Measurements from ENCODE around the gene SYNE1. TPM values are rescaled to one million over a fixed set of nuclear protein-coding genes. Genes with fewer than 3 reads are reported as not detected.

SYNE1 gene
- total RNA-seq, 1 donor from 2014 or later = 6.0 TPM

DNA sequence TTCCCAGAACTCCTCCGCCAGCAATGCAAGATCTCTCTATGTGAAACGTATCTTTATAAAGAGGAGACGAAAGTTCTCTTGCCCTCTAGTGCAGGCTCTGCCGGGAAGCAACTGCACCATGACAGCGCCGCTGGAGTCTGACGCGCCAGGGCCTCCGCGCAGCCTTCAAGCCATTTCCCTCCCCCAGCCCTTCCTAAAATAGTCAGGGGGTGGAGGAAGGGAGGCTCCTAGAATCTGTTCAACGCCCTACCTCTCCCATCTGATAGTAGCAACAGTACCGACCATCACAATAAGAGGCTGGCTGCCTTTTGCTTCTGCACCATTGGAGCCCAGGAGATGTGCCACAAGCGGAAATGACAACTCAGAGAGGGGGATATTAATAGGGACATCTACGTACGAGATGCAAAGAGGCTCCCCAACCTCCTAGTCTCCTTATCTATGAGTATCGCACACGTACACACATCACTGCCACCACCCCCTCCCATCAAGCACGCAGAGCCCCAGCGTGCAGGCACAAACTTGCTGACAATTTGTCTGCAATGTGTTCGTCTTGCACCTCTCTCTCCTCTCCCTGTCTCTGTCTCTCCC lies 1.0 kb downstream of the SYNE1 start:
- peaks cover 24% of the 10 kb centered on the region for H3K27me3 Mint-ChIP-seq (ENCODE audit: insufficient read depth, low read depth)
- no peak overlapping the region for H3K27ac Mint-ChIP-seq

DNA sequence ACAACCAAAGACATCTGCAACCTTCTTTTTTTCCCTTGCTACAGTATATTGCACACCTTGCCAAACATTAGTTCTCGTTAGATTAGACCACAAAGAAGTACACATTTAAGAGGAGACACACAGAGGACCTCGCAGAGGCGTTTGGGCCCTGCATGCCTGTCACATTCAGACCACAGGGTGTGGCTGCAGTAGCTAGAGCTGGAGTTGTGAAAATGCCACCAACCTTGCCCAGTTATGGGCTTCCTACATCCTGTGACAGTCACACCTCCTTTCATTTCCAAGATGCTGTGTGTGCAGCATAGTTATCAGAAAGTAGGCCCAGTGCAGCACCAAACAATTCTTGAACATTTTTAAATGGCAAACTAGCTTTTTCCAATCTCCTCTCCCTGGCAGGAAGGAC lies 2.4 kb downstream of the SYNE1 start:
- no peak overlapping the region for H3K4me2 ChIP-seq

More for the DNA sequence above, 1.0 kb downstream of the SYNE1 start:
- DNase-seq (ENCODE audit: low spot score) = peak; percentile 51
- Mint-ChIP-seq H3K9me3 (peaks cover 3% of the 10 kb centered on the region), H3K36me3 (no peaks in the 10 kb centered on the region), H3K4me3 (peak overlapping the region; percentile 92), H3K4me1 (peaks cover 7% of the 10 kb centered on the region)
- Histone ChIP-seq H3K4me3 (peak overlapping the region; percentile 68), H3K27ac (no peak overlapping the region), H3F3A (ENCODE audit: low read depth) (peaks cover 12% of the 10 kb centered on the region), H2AFZ (replicated peaks) (peak overlapping the region; percentile 96), H3K36me3 (no peaks in the 10 kb centered on the region), H3K9me3 (ENCODE audit: low read depth) (no peaks in the 10 kb centered on the region), H3K4me1 (no peaks in the 10 kb centered on the region), H4K20me1 (ENCODE audit: low read depth) (peaks cover 5% of the 10 kb centered on the region), H3K79me2 (ENCODE audit: low read depth) (no peaks in the 10 kb centered on the region), H3K27me3 (peaks cover 60% of the 10 kb centered on the region), H3K9ac (no peak overlapping the region), H3K4me2 (peak overlapping the region; percentile 99)
- TF ChIP-seq EZH2phosphoT487 (IDR thresholded peaks at IDR 0.05) = no peak
- TF ChIP-seq, protein P1, sequence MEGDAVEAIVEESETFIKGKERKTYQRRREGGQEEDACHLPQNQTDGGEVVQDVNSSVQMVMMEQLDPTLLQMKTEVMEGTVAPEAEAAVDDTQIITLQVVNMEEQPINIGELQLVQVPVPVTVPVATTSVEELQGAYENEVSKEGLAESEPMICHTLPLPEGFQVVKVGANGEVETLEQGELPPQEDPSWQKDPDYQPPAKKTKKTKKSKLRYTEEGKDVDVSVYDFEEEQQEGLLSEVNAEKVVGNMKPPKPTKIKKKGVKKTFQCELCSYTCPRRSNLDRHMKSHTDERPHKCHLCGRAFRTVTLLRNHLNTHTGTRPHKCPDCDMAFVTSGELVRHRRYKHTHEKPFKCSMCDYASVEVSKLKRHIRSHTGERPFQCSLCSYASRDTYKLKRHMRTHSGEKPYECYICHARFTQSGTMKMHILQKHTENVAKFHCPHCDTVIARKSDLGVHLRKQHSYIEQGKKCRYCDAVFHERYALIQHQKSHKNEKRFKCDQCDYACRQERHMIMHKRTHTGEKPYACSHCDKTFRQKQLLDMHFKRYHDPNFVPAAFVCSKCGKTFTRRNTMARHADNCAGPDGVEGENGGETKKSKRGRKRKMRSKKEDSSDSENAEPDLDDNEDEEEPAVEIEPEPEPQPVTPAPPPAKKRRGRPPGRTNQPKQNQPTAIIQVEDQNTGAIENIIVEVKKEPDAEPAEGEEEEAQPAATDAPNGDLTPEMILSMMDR (IDR thresholded peaks at IDR 0.05) = no peak

DNA sequence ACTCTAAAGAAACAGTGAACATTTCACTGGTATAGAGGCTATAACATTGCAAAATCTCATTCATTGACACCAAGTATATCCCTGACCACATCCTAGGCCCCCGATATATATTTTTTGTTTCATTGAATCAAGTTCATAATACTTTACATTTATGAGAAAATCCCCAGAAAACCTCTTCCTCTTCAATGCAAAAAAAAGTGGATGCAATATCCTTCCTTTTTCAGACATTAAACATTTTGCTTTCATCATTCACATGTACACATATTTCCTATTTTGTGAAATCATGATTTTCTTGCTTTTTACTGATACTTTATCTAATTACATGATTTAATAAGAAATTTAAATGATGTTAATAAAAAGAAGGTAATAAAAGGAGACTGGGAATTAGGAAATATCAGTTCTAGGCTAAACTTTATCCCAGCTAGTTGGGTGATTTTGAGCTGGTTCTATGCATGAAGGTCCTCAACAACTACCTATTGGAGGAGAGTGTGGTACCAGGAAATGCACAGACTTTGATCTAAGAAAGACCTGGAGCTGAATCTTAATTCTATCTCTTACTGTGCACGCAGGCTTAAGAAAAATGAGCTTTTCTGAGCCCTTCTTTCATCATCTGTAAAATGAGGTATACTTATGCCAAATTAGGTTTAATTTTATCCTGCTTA lies 4.9 kb downstream of the SYNE1 start:
- no peak overlapping the region for H3K4me3 ChIP-seq
- no peaks in the 10 kb centered on the region for H3K9me3 ChIP-seq (ENCODE audit: low read depth)
- H3K27ac Mint-ChIP-seq = no peak overlapping the region
- H2AFZ ChIP-seq (replicated peaks) = no peak overlapping the region
- H3K4me2 ChIP-seq = no peak overlapping the region
- H3K4me1 Mint-ChIP-seq = peaks cover 7% of the 10 kb centered on the region
- no peaks in the 10 kb centered on the region for H3K4me1 ChIP-seq
- no peaks in the 10 kb centered on the region for H4K20me1 ChIP-seq (ENCODE audit: low read depth)
- no peak overlapping the region for H3K4me3 Mint-ChIP-seq
- H3K79me2 ChIP-seq (ENCODE audit: low read depth) = no peaks in the 10 kb centered on the region
- H3K27me3 Mint-ChIP-seq (ENCODE audit: insufficient read depth, low read depth) = peaks cover 14% of the 10 kb centered on the region
- H3K9ac ChIP-seq = no peak overlapping the region
- H3K36me3 ChIP-seq = no peaks in the 10 kb centered on the region
- DNase-seq (ENCODE audit: low spot score) = no peak
- peaks cover 40% of the 10 kb centered on the region for H3K27me3 ChIP-seq
- H3F3A ChIP-seq (ENCODE audit: low read depth) = peaks cover 12% of the 10 kb centered on the region
- no peaks in the 10 kb centered on the region for H3K9me3 Mint-ChIP-seq
- H3K36me3 Mint-ChIP-seq = no peaks in the 10 kb centered on the region
- TF ChIP-seq EZH2phosphoT487 (IDR thresholded peaks at IDR 0.05) = no peak
- TF ChIP-seq, protein P1 (IDR thresholded peaks at IDR 0.05) = no peak
- TF ChIP-seq EZH2 (IDR thresholded peaks at IDR 0.05) = no peak
- no peak overlapping the region for H3K27ac ChIP-seq

More for the DNA sequence above, 2.4 kb downstream of the SYNE1 start:
- Histone ChIP-seq H3F3A (ENCODE audit: low read depth) (peaks cover 12% of the 10 kb centered on the region), H3K9ac (no peak overlapping the region), H3K4me3 (no peak overlapping the region), H3K27ac (no peak overlapping the region), H3K79me2 (ENCODE audit: low read depth) (no peaks in the 10 kb centered on the region), H3K9me3 (ENCODE audit: low read depth) (no peaks in the 10 kb centered on the region), H3K4me1 (no peaks in the 10 kb centered on the region), H4K20me1 (ENCODE audit: low read depth) (peaks cover 5% of the 10 kb centered on the region), H3K27me3 (peaks cover 60% of the 10 kb centered on the region), H2AFZ (replicated peaks) (no peak overlapping the region), H3K36me3 (no peaks in the 10 kb centered on the region)
- TF ChIP-seq, protein P1 (IDR thresholded peaks at IDR 0.05) = no peak
- TF ChIP-seq EZH2 (IDR thresholded peaks at IDR 0.05) (no peak), EZH2phosphoT487 (IDR thresholded peaks at IDR 0.05) (no peak)
- Mint-ChIP-seq H3K4me3 (no peak overlapping the region), H3K27ac (no peak overlapping the region), H3K9me3 (peaks cover 3% of the 10 kb centered on the region), H3K4me1 (peaks cover 7% of the 10 kb centered on the region), H3K27me3 (ENCODE audit: insufficient read depth, low read depth) (peaks cover 26% of the 10 kb centered on the region), H3K36me3 (no peaks in the 10 kb centered on the region)
- DNase-seq (ENCODE audit: low spot score) = no peak

All from neural progenitor cell (in vitro differentiated cells).